Activated naive CD8-positive, alpha-beta T cell (primary cell): ENCODE results near the gene NBEA.

ENCODE experiments used
- H3K27ac Mint-ChIP-seq: one replicate; pipeline ENCODE4 v1.8.0; 2021; ENCODE audit warnings: mixed read lengths
- H3K27me3 Mint-ChIP-seq: one replicate; pipeline ENCODE4 v1.8.0; 2021; ENCODE audit warnings: mixed read lengths
- H3K36me3 Mint-ChIP-seq: one replicate; pipeline ENCODE4 v1.8.0; 2021; ENCODE audit warnings: mixed read lengths
- H3K4me1 Mint-ChIP-seq: one replicate; pipeline ENCODE4 v1.8.0; 2021; ENCODE audit warnings: low read depth, mixed read lengths
- H3K4me3 Mint-ChIP-seq: one replicate; pipeline ENCODE4 v1.8.0; 2021; ENCODE audit warnings: mild to moderate bottlenecking, mixed read lengths
- H3K9me3 Mint-ChIP-seq: one replicate; pipeline ENCODE4 v1.8.0; 2021; ENCODE audit warnings: low read depth, mixed read lengths

The NBEA gene

DNA sequence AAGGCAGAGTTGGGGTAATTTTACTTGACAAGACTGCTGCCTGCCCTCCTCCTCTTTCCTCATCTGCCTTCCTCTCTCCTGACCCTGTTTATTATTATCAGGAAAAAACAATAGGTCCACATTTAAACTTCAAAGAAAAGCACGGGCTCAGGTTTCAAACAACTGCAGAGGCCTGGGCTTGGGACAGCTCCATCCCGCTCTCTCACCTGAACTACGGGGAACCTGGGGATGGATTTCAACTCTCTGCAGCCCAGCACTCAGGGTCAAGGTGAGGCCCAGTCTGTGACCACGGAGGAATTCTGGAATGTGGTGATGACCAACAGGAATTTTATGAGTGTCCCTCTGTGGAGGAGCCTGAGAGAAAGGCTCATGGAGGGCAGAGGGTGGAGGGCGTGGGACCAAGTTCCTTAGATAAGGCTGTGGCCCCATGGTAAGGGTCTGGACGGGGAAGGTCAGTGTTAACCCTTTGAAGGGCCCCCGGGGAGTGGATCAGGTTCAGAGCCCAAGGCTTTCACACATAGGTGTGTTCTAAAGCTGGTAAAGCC lies 755.2 kb downstream of the NBEA start:
- Mint-ChIP-seq H3K27ac (no peak overlapping the region), H3K4me1 (no peaks in the 10 kb centered on the region), H3K9me3 (no peaks in the 10 kb centered on the region), H3K27me3 (peaks cover 3% of the 10 kb centered on the region), H3K4me3 (no peak overlapping the region), H3K36me3 (no peaks in the 10 kb centered on the region)

DNA sequence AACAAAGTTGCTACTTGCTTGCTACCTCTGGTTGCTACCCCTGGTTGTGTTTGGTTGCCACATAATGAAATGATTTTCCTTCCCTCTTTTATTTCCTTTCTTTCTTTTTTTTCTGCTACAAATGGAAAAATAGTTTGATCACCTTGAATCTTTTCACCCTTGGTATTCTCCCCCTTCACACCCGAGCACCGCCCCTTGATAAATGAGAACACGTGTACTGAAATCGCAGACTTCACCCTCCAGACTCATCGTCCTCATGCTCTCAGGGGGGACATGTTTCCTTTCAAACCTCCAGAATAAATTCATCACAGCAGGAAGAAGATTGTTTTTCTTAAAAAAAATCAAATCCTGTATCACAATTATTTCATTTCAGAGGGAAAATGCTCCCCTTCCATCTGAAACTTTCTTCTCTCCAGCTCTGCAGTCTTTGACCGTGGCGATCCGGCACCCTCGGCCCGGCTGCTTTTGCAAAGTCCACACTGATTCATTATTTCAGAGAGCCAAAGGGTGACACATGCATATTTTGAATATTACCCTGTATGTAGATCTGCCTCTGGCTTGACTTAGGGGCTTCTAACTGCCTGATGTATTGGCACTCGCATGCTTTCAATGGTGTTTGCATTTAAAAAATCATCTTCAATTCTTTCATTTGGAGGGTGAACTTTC lies 757.0 kb downstream of the NBEA start:
- H3K4me1 Mint-ChIP-seq: no peaks in the 10 kb centered on the region
- H3K9me3 Mint-ChIP-seq: no peaks in the 10 kb centered on the region
- no peak overlapping the region for H3K4me3 Mint-ChIP-seq

DNA sequence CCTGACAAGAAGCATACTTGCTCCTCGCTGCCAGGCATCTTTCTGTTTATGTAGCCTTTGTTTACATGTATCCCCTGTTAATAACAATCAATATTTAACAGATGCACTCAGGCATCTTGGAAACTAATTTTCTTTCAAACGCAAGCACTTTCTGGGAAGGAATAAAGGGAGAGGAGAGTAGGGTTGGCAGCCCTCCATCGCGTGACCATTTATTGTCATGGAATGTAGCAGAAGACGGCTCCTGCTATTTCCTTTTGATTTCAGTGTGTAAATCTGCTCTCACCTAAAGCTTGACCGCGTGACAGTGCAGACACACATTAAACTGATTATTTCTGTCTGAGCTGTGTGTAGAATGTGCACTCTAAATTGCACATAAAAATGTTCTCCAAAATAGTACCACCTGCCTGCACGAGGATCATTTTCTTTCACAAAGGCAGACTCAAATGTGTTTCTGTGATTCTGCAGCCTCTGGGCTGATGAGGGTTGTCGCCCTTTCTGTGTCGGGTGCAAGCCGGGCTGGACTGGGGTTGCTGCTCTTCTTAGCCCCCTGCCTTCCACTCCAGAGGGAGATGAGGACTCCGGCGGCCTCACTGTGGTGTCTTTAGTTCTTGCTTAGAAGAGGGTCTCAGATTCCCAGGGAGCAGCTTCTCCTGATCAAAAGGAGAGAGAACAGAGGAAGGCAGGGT lies 757.9 kb downstream of the NBEA start:
- Mint-ChIP-seq H3K9me3 (no peaks in the 10 kb centered on the region), H3K4me1 (no peaks in the 10 kb centered on the region), H3K4me3 (no peak overlapping the region), H3K36me3 (no peaks in the 10 kb centered on the region), H3K27ac (no peak overlapping the region), H3K27me3 (peaks cover 3% of the 10 kb centered on the region)

More for the DNA sequence above, 757.0 kb downstream of the NBEA start:
- no peak overlapping the region for H3K27ac Mint-ChIP-seq
- H3K36me3 Mint-ChIP-seq: no peaks in the 10 kb centered on the region
- peaks cover 3% of the 10 kb centered on the region for H3K27me3 Mint-ChIP-seq

DNA sequence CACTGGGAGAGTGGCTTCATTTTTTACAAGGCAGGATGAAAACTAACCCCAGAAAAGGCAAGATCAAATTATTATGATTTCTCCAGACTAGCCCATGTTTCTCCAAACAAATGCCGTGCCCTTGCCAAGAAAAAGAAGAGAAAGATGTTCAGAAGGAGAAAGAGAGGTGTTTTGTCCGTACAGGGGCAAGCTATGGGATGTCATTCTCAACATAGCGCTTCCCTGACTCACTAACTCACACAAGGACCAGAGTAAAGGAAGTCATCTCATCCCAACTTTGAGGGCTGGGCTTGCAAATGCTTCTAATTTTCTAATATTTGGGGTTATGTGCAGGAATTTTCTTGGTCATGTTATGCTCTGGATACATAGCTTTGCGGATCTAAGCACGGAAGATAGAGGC lies 758.6 kb downstream of the NBEA start:
- peaks cover 3% of the 10 kb centered on the region for H3K27me3 Mint-ChIP-seq
- no peak overlapping the region for H3K4me3 Mint-ChIP-seq
- H3K27ac Mint-ChIP-seq: no peak overlapping the region
- no peaks in the 10 kb centered on the region for H3K9me3 Mint-ChIP-seq
- H3K4me1 Mint-ChIP-seq: no peaks in the 10 kb centered on the region
- H3K36me3 Mint-ChIP-seq: no peaks in the 10 kb centered on the region

DNA sequence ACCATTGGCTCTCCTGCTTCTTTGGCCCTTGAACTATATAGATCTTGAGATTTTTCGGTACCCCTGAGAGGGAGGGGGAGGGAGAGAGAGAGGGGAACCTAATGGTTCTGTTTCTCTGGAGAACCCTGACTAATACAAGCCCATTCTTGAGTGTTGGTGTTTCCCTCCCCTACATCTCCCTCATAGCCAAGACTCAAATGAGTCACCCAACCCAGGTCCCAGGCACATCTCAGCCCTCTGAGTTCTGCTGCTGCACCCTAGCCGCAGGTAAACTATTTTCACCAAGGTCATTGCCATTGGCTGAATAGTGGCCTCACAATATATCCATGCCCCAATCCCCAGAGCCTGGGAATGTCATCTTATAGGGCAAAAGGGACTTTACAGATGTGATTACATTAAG lies 760.2 kb downstream of the NBEA start:
- Mint-ChIP-seq H3K9me3 (no peaks in the 10 kb centered on the region), H3K27ac (no peak overlapping the region), H3K4me3 (no peak overlapping the region), H3K27me3 (peaks cover 3% of the 10 kb centered on the region), H3K4me1 (no peaks in the 10 kb centered on the region), H3K36me3 (no peaks in the 10 kb centered on the region)

DNA sequence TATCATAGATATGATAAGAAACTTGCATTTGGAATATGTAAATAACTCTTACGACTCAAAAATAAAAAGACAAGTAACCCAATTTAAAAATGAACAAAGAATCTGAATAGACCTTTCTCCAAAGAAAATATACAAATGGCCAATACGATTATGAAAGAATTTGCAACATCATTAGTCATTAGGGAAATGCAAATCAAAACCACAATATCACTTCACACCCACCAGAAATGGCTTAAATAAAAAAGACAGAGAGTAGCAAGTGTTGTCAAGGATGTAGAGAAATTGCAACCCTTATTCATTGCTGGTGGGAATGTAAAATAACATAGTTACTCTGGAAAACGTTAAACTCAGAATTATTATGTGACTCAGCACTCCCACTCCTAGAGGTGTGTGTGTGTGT lies 761.0 kb downstream of the NBEA start:
- Mint-ChIP-seq H3K9me3 (no peaks in the 10 kb centered on the region), H3K4me3 (no peak overlapping the region), H3K4me1 (no peaks in the 10 kb centered on the region), H3K36me3 (no peaks in the 10 kb centered on the region), H3K27ac (no peak overlapping the region), H3K27me3 (peaks cover 3% of the 10 kb centered on the region)

DNA sequence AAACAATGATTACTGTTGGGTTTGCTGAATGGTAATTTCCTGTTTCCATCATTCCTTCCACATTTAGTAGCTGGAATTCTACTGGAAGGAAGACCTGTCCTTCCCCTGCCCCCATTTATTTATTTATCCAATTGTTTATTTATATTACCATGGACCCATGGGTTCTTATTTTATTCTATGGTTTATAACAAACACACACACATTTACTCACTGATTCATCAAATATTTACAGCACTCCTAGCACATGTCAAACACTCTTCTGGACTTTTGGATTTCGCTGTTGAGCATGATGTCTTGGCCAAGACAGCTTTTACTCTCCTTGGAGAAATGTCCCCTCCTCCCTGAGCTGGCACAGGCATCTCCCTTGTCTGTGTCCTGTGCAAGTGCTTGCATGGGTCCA lies 762.3 kb downstream of the NBEA start:
- H3K4me1 Mint-ChIP-seq: no peaks in the 10 kb centered on the region
- no peak overlapping the region for H3K27ac Mint-ChIP-seq
- no peaks in the 10 kb centered on the region for H3K36me3 Mint-ChIP-seq
- peaks cover 3% of the 10 kb centered on the region for H3K27me3 Mint-ChIP-seq
- H3K9me3 Mint-ChIP-seq: no peaks in the 10 kb centered on the region
- no peak overlapping the region for H3K4me3 Mint-ChIP-seq

DNA sequence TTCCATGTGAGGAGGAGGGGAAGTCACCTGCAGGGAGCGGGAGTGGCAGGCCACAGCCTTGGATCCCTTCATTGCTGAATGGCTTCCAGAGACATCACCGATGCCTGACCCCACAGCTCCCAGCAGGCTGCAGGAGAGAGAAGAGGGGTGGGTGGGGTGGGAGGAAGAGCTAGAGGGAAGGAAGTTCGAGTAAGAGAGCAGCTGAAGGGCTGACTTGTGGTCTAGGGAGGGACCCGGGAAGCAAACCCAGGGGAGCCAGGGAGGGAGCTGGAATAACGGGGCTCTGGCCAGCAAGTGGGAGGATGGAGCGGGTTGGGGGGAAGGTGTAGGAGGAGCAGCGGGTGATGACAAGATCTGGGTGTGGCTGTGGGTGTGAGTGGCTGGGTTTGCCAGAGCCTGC lies 764.2 kb downstream of the NBEA start:
- no peaks in the 10 kb centered on the region for H3K9me3 Mint-ChIP-seq
- H3K27me3 Mint-ChIP-seq: peaks cover 2% of the 10 kb centered on the region
- H3K27ac Mint-ChIP-seq: no peak overlapping the region
- H3K4me3 Mint-ChIP-seq: no peak overlapping the region
- no peaks in the 10 kb centered on the region for H3K4me1 Mint-ChIP-seq
- no peaks in the 10 kb centered on the region for H3K36me3 Mint-ChIP-seq

DNA sequence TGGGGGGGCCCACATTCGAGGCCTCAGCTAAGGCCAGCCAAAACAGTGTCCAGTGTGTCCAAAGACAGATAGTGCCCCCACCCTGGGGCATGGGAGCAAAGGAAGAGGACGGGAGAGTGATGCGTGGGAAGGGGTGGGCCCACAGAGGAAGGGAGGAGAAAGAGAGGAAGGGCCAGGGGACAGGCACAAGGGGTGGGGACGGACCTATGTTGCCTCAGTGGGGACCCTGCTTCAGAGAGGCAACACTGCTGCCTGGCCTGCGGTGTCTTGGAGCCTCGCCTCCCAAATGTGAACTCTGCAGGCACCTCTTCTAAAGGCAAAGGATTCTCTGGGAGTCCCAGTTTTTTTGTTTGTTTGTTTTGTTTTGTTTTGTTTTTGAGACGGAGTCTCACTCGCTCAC lies 764.7 kb downstream of the NBEA start:
- Mint-ChIP-seq H3K4me3 (no peak overlapping the region), H3K27me3 (peaks cover 2% of the 10 kb centered on the region), H3K9me3 (no peaks in the 10 kb centered on the region), H3K4me1 (no peaks in the 10 kb centered on the region), H3K27ac (no peak overlapping the region), H3K36me3 (no peaks in the 10 kb centered on the region)

DNA sequence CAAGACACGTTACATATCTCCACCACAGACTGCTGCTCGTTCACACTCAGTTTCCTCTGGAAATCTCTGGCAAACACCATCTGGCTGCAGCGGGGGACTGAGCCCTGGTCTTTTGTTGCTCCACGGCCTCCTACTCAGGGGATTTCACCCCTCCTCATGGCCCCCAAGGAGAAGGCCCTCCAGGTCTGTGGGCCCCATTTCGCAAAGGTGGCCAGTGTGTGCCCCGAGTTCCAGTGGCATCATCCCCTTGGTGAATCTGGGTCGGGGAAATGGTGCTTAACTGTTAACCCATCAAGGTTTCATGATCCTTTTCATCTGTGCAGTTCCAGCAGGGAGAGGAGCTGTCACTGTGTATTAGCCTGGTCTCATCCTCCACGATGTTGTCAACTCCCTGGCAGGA lies 769.8 kb downstream of the NBEA start:
- Mint-ChIP-seq H3K9me3 (no peaks in the 10 kb centered on the region), H3K4me3 (no peak overlapping the region), H3K27ac (no peak overlapping the region), H3K27me3 (no peaks in the 10 kb centered on the region), H3K4me1 (no peaks in the 10 kb centered on the region), H3K36me3 (no peaks in the 10 kb centered on the region)

DNA sequence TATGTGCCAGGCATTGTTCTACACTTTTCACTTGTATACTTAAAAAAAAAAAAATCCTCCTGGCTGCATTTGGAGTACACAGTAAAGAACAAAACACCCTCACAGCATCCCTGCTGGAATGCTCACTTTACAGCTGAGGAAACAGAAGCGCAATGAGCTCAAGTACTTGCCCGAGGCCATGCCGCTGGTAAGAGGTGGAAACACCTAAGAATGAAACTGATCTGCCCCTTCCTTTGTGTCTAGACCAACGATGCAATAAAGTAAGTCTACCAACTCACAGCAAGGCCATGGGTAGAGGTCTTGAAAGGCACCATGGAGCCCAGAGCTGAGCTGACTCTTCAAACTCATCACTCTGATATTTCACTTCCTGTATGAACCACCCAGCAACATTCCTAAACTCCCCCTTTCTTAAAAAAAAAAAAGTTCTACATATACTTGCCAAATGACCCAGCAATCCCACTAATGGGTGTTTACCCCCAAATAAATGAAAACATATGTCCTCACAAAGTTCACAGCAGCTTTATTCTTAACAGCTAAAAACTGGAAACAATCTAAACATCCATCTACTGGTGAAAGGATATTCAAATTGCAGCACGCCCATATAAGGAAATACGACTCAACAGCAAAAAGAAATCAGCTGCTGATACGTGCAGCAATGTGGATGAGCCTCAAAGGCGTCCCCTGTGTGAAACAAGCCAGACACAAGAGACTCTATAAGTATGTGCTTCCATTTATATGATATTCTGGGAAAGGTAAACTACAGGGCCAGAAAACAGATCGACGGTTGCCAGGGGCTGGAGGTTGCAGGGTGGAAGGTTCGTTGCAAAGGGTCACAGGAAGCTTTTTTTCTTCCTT lies 771.1 kb downstream of the NBEA start:
- no peaks in the 10 kb centered on the region for H3K27me3 Mint-ChIP-seq
- no peaks in the 10 kb centered on the region for H3K9me3 Mint-ChIP-seq
- H3K27ac Mint-ChIP-seq: no peak overlapping the region
- H3K4me3 Mint-ChIP-seq: no peak overlapping the region
- no peaks in the 10 kb centered on the region for H3K4me1 Mint-ChIP-seq
- no peaks in the 10 kb centered on the region for H3K36me3 Mint-ChIP-seq

DNA sequence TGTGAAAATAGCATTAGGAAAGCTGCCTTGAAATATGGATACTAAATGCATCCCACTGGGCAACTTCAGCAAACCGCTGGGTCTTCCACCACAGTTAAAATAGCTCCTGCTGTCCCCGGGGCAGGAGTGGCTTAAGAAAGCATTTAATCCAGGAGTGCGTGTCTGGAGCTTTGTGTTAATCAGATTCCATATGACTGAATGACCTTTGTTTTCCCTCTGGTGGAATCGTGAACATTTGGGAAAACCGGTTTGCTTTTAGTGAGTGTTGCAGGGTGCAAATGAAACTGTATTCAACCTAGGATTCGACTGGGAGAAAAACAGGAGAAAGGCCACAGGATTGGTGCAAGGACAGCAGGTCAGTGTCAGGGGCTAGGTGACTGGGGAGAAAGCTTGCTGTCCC lies 772.1 kb downstream of the NBEA start:
- Mint-ChIP-seq H3K4me3 (no peak overlapping the region), H3K36me3 (no peaks in the 10 kb centered on the region), H3K4me1 (no peaks in the 10 kb centered on the region), H3K9me3 (no peaks in the 10 kb centered on the region), H3K27me3 (no peaks in the 10 kb centered on the region), H3K27ac (no peak overlapping the region)

DNA sequence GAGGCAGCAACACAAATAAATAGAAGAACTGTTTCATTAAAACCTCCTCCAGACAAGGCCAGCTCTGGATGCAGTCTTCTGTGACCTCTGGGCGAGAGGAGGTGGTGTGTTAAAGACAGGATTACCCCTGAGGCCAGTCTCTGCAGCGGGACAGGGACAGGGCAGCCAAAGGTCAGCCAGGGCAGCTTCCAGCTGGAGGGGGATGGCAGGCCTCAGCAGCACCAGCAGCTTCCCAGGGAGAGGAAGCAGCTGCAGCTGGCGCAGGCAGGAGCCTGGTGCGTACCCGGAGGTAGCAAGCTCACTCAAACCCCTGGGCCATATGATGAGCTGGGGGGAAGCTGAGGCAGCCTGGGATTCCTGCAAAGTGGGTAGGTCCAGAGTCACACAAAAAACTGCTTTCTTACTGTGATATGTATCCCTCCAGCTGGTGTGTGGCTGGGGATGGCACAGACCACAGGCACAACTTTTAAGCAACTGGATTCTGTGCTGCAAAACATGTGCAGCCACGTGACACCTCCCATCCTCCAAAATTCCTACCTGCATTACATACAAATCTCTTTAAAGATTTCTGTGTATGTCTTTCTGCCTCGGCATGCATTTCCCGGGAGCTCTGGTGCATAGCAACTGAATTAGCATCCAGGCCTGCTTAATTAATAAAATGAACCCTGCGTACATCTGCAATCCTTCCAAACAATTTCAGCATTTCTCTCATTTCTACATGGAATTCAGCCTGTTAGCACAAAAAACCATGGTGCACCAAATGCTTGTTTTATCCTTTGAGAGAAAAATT lies 772.7 kb downstream of the NBEA start:
- Mint-ChIP-seq H3K27me3 (peaks cover 4% of the 10 kb centered on the region), H3K36me3 (no peaks in the 10 kb centered on the region), H3K4me1 (no peaks in the 10 kb centered on the region), H3K4me3 (no peak overlapping the region), H3K27ac (no peak overlapping the region), H3K9me3 (no peaks in the 10 kb centered on the region)

DNA sequence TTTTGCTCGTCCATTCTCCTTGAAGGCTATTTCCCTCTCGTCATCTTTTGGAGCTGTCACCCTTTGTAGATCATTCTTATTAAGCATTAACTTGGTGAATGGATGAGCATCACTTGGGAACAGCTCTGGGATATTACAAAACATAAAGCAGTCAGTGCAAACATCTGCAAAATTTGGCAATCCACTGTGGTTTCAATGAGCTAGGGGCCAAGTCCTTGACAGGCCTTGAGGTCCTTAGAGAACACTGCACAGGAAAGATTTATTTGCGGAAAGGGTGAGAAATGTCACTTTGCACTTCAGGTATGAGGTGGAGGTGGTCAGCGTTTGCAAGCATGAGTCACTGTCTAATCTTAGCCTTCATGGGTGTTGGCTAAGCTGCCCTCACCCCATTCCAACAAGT lies 774.1 kb downstream of the NBEA start:
- no peaks in the 10 kb centered on the region for H3K9me3 Mint-ChIP-seq
- no peak overlapping the region for H3K27ac Mint-ChIP-seq
- no peaks in the 10 kb centered on the region for H3K36me3 Mint-ChIP-seq
- H3K4me3 Mint-ChIP-seq: no peak overlapping the region
- peaks cover 1% of the 10 kb centered on the region for H3K4me1 Mint-ChIP-seq
- peaks cover 5% of the 10 kb centered on the region for H3K27me3 Mint-ChIP-seq
